ENCODE data around the gene LCA5. TPM values are rescaled to one million over a fixed set of nuclear protein-coding genes. Genes with fewer than 3 reads are reported as not detected.

The LCA5 gene
- total RNA-seq, 1 donor from 2014 or later, result 2.4 TPM

Other genes starting within 250 kb of the LCA5 start
- gene SH3BGRL2, start 93.9 kb upstream of the LCA5 start, total RNA-seq, result 9.0 TPM

All from left ventricle myocardium superior (tissue), 1 donor.